GM12874 (cell line): ENCODE measurements around the gene INCA1.

ENCODE experiments used
- CTCF ChIP-seq: IDR thresholded peaks from 2 replicates; pipeline ENCODE4 v1.5.1; 2011; ENCODE audit warnings: low read depth, mild to moderate bottlenecking, control low read depth, low read length, moderate library complexity; ENCODE audit not compliant: insufficient read depth

INCA1 gene

GRCh38 chr17:5002121-5002788 is 4.9 kb upstream of the INCA1 start:
- no peak for TF ChIP-seq CTCF

- no peak for TF ChIP-seq CTCF
These were observed 2.9 kb upstream of the INCA1 start for GRCh38 chr17:5000237-5000639.

GRCh38 chr17:4999430-5000093 is 2.2 kb upstream of the INCA1 start:
- TF ChIP-seq CTCF: no peak

GRCh38 chr17:4998732-4999429 is 1.6 kb upstream of the INCA1 start:
- no peak for TF ChIP-seq CTCF

- TF ChIP-seq CTCF: no peak
These were observed 857 bp upstream of the INCA1 start for GRCh38 chr17:4998027-4998731.

GRCh38 chr17:4994081-4994595 is 3.2 kb downstream of the INCA1 start:
- no peak for TF ChIP-seq CTCF

GRCh38 chr17:4987767-4988567 is 9.4 kb downstream of the INCA1 start:
- no peak for TF ChIP-seq CTCF
